VCaP (cell line): ENCODE results near the gene PPM1H.
"Not testable (repeated sequence)": the region's sequence is repeated elsewhere in the genome, so short reads cannot be mapped to it uniquely, and the experiment has no call there.

ENCODE experiments used
- H3K27ac ChIP-seq: fragments of 450-650 bp; 2 replicates; pipeline ENCODE4 v1.5.1; 2017
- TF ChIP-seq, protein P1 (sequence below): fragments of 450-650 bp; conservative IDR thresholded peaks from 2 replicates; pipeline ENCODE4 v1.5.1; 2017; ENCODE audit warnings: mild to moderate bottlenecking, moderate library complexity

Gene PPM1H

GRCh38 chr12:62679608-62680007, 255.3 kb downstream of the PPM1H start:
- no peak overlapping the region for H3K27ac ChIP-seq
- TF ChIP-seq, protein P1, sequence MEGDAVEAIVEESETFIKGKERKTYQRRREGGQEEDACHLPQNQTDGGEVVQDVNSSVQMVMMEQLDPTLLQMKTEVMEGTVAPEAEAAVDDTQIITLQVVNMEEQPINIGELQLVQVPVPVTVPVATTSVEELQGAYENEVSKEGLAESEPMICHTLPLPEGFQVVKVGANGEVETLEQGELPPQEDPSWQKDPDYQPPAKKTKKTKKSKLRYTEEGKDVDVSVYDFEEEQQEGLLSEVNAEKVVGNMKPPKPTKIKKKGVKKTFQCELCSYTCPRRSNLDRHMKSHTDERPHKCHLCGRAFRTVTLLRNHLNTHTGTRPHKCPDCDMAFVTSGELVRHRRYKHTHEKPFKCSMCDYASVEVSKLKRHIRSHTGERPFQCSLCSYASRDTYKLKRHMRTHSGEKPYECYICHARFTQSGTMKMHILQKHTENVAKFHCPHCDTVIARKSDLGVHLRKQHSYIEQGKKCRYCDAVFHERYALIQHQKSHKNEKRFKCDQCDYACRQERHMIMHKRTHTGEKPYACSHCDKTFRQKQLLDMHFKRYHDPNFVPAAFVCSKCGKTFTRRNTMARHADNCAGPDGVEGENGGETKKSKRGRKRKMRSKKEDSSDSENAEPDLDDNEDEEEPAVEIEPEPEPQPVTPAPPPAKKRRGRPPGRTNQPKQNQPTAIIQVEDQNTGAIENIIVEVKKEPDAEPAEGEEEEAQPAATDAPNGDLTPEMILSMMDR = no peak

GRCh38 chr12:62677355-62677754, 257.6 kb downstream of the PPM1H start:
- no peak overlapping the region for H3K27ac ChIP-seq
- TF ChIP-seq, protein P1 = no peak

DNA sequence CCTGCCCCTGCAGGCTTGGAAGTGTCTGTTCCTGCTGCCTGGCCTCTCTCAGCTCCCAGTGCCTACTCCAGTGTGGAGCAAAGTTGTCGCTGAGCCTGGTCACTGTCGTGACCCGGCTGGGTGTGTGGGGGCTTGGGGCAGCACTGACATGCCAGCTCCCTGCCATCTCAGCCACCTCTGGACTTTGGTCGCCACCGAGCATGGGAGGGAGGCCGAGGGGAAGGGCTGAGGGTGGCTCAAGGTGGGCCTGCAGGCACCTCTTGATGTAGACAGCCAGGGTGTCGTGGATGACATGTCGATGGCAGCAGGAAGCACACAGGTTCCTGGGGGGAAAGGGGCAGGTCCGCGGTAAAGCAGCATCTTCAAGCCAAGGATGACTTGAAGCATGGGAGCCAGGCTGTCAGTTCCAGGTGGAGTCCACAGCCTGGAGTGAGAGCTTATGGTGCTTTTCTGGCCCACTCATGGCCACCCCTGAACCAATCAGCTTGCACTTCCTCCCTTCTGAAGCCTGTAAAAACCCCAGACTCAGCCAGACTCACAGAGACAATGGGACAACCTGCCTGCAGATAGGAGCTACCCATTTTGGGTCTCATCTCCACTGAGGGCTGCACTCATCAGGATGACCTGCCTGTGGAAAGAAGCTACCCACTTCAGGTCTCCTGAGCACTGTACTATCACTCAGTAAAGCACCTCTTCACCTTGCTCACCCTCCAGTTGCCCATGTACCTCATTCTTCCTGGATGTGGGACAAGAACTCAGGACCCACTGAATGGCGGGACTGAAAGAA, 258.2 kb downstream of the PPM1H start:
- TF ChIP-seq, protein P1 = no peak
- no peak overlapping the region for H3K27ac ChIP-seq

DNA sequence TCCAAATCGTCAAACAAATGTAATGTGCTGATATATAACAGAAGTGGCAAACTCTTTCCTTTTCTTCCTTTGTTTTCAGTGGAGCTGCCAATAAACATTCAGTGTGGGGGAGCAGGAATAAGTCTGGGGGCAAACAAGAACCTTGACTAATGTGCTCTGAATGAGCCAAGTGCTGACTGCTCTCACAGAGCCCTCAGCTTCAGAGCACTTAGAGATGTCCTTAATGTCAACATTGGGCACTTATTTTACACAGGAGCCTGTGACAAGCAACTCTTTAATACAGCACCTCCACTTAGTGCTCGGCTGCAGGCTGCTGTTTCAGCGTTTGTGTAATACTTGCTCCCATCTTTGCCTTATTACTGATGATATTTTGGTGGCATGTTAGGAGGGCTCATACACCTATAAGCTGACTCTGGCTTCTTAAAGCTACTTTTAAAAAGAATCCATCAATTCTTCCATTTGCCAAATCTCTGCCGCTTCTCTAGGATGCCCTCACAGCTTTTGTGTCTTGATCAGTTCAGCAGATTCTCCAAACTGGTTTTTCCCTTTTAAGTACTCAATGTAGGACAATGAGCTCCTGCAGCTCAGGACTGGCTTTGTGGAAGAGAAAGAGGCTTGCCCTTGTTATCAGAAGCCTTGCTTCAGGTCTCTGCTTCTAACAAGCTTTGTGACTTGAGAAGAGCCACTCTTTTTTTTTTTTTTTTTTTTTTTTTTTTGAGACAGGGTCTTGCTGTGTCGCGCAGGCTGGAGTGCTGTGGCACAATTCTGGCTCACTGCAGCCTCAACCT, 261.7 kb downstream of the PPM1H start:
- TF ChIP-seq, protein P1 = no peak
- no peak overlapping the region for H3K27ac ChIP-seq

DNA sequence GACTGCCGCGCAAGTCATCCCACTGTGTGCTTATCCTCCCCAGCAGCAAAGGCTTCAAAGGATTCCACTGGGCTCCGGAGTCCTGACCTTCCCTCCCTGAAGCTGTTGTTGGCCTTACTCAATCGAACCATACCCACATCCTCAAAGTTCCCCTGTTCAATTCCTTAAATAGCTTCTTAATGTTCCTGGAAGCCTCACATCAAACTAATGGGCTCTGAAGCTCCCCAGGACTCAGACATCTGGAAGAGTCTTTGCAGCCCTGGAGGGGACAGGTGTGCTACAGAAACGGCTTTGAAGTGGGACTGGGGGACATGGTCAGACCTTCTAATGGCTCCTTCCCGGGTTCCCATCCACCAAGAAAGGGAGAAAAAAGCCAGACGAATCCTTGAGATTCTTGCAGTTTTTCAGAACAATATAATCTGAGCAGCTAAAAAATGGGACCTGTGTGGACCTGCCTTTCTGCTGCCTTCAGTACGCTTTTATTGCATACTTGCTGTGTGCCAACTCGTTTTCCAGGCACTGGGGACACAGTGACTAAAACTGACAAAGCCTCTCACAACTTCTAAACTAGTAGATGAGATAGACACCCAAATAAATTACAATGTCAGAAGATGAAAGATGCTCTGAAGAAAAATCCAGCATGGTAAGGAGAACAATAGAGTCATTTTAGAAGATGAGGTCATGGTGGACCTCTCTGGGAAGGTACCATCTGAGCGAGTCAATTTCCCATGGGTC, 263.8 kb downstream of the PPM1H start:
- H3K27ac ChIP-seq = no peak overlapping the region
- TF ChIP-seq, protein P1 = no peak

GRCh38 chr12:62668782-62669181, 266.2 kb downstream of the PPM1H start:
- TF ChIP-seq, protein P1 = no peak

DNA sequence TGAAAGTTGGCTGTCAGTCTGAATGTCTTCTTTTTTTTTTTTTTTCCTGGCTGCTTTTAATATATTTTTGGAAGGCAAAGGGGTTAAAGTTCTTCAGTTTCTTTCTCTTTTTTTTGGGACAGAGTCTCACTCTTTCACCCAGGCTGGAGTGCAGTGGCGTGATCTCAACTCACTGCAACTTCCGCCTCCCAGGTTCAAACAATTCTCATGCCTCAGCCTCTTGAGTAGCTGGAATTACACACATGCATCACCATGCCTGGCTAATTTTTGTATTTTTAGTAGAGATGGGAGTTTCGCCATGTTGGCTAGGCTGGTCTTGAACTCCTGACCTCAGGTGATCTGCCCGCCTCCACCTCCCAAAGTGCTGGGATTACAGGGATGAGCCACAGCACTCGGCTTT, 270.0 kb downstream of the PPM1H start:
- not testable (repeated sequence) for H3K27ac ChIP-seq

More at GRCh38 chr12:62668782-62669181, 266.2 kb downstream of the PPM1H start:
- no peak overlapping the region for H3K27ac ChIP-seq
